H1 (cell line): Measurements from ENCODE around the gene BCAS4. TPM values are rescaled to one million over a fixed set of nuclear protein-coding genes. Genes with fewer than 3 reads are reported as not detected.

Source experiments
- CBX8 ChIP-seq: fragments of 300-800, 300-1000 bp; sonication (generic); IDR thresholded peaks from 2 replicates; pipeline ENCODE4 v1.7.1; 2016; ENCODE audit warnings: low read depth, low read length, borderline replicate concordance
- KDM5A ChIP-seq: fragments of 200-600 bp; IDR thresholded peaks from 2 replicates; pipeline ENCODE4 v1.7.1; 2012; ENCODE audit warnings: mild to moderate bottlenecking, low read length, inconsistent platforms, mixed read lengths
- TAF1 ChIP-seq: IDR thresholded peaks from 2 replicates; pipeline ENCODE4 v1.6.1; 2011; ENCODE audit warnings: mild to moderate bottlenecking, low read depth, low read length
- polyA plus RNA-seq, 7 experiments: library from polyadenylated mRNA; depleted of rRNA in 3 of 7; stranded (reverse) in 5 of 7; unstranded in 2 of 7; fragments of >200 nt in 5 of 7; fragments of 200-250 nt in 2 of 7; gene quantifications; 1 replicate in 5 of 7; 2 replicates in 1 of 7; 4 replicates in 1 of 7; pipeline versions ENCODE4 v1.2.1 to v1.2.3, GENCODE V29; 2011 to 2013; ENCODE audit warnings: missing spikeins in 2 of 7, mixed read lengths in 2 of 7
- total RNA-seq: library from RNA; stranded (reverse); fragmentation: NEBNext Ultra II Directional; extraction: Animal tissue kit (Norgen Biotek cat#: 25700); gene quantifications from 2 replicates; pipeline ENCODE4 v1.2.1, GENCODE V29; 2021
- TF ChIP-seq, protein P1 (sequence below): IDR thresholded peaks from 2 replicates; pipeline ENCODE4 v1.6.1; 2011; ENCODE audit warnings: low read depth, mild to moderate bottlenecking, low read length; ENCODE audit not compliant: insufficient read depth
- TF ChIP-seq, protein P2 (sequence below): IDR thresholded peaks from 2 replicates; pipeline ENCODE4 v1.6.1; 2012; ENCODE audit warnings: inconsistent platforms

BCAS4 gene
- total and polyA plus RNA-seq, 2 of the 8 experiments (the other 6 are each of a cell fraction or from before 2014, with no cell fraction given), result 21.2 to 23.6 TPM

DNA sequence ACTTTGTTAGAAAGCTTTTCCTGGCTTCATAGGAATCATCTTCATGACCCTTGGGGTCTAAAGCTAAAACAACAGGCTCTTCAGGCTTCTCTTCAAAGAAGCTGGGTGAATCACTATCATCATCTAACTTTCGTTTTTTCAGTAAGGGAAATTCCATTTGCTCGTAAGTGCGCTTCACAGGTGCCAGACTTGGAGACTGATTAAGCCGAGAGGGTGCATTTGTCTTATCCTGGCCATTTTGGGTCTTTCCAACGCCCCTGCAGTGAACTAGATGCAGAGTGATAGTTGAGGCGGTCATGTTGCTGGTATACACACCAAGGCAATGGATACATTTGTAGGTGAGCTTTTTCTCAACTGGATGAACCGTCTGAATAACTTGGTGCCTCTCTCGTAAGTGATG, 97.5 kb downstream of the BCAS4 start (continued):
- TF ChIP-seq CBX8 (no peak), KDM5A (no peak), TAF1 (no peak)
- TF ChIP-seq, protein P1, sequence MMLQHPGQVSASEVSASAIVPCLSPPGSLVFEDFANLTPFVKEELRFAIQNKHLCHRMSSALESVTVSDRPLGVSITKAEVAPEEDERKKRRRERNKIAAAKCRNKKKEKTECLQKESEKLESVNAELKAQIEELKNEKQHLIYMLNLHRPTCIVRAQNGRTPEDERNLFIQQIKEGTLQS, result no peak
- TF ChIP-seq, protein P2, sequence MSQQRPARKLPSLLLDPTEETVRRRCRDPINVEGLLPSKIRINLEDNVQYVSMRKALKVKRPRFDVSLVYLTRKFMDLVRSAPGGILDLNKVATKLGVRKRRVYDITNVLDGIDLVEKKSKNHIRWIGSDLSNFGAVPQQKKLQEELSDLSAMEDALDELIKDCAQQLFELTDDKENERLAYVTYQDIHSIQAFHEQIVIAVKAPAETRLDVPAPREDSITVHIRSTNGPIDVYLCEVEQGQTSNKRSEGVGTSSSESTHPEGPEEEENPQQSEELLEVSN, result no peak
